Erythroblast (primary cell): ENCODE data around the gene CFAP61.

Source experiments
- GATA1 ChIP-seq: IDR thresholded peaks from 2 replicates; pipeline ENCODE4 v1.6.1; 2011; ENCODE audit warnings: low read depth, mild to moderate bottlenecking, control low read depth, low read length, moderate library complexity
- POLR2A ChIP-seq: IDR thresholded peaks from 2 replicates; pipeline ENCODE4 v1.6.1; 2011; ENCODE audit warnings: mild to moderate bottlenecking, low read length

DNA sequence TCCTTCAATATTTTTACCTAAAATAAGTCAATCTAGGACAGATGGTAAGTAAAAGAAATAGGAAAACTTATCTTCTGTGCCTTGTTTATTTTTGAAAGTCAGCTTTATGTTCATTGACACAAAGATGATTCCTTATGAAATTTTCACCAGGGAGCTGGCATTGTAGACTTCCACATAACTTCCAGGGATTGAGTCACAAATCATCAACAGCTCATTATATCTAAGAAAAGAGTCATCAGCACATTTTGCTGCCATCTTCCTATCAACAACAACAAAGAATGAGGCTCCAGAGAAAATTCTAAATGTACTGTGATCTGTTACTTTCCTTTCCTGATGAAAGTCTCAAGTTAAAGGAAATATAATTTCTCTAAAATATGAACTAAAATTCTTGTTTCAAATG lies 48.5 kb downstream of the CFAP61 start:
- TF ChIP-seq POLR2A (no peak), GATA1 (no peak)
